ENCODE data around the gene C1orf21.

C1orf21 gene

DNA sequence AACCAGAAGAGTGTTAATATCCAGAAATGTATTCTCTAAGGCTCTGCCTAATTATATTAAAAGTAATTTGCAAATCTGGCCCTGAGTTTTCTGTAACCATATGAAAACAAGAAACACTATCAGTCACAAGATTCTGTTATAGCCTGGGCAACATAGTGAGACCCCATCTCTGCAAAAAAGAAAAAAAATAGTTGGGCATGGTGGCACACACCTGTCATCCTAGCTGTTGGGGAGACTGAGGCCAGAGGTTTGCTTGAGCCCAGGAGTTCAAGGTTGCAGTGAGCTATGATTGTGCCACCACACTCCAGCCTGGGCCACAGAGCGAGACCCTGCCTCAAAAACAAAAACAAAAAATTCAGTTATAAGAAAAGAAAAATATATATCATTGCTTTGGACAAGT, 25.6 kb downstream of the C1orf21 start:
- H3K9ac ChIP-seq (ENCODE audit: low read length): no peak overlapping the region
- no peaks in the 10 kb centered on the region for H3K9me3 ChIP-seq (ENCODE audit: control insufficient read depth, insufficient read depth, low read depth, low read length)
- no peak overlapping the region for H3K27ac ChIP-seq (ENCODE audit: low read depth, low read length)
- no peaks in the 10 kb centered on the region for H3K27me3 ChIP-seq (ENCODE audit: control insufficient read depth, insufficient read depth, low read length)
- no peaks in the 10 kb centered on the region for H3K36me3 ChIP-seq (ENCODE audit: control insufficient read depth, insufficient read depth, low read length)
- peaks cover 29% of the 10 kb centered on the region for H3K4me1 ChIP-seq (ENCODE audit: control insufficient read depth, insufficient read depth, low read length)
- H3K4me3 ChIP-seq (ENCODE audit: low read depth, low read length): no peak overlapping the region

DNA sequence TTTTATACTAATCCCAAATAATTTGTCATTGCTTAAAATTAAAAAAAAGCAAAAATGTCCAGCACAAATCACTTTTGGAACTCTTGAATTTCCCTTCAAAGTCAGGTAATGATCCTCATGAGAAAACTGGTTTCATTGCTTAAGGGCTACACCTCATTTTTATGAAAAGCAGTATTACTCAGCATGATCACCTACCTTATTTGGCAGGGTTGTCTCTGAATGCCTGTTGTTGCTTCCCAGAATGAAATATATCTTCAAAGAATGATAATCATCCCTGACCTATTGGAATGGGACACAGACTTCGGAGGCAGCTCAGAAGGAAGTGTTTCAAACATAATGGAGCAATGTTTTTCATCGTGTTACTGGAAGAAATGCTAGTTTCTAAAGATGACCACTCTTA, 29.7 kb downstream of the C1orf21 start:
- H3K4me1 ChIP-seq (ENCODE audit: control insufficient read depth, insufficient read depth, low read length): peaks cover 12% of the 10 kb centered on the region
- no peaks in the 10 kb centered on the region for H3K9me3 ChIP-seq (ENCODE audit: control insufficient read depth, insufficient read depth, low read depth, low read length)
- H3K27me3 ChIP-seq (ENCODE audit: control insufficient read depth, insufficient read depth, low read length): no peaks in the 10 kb centered on the region
- no peak overlapping the region for H3K27ac ChIP-seq (ENCODE audit: low read depth, low read length)
- H3K9ac ChIP-seq (ENCODE audit: low read length): no peak overlapping the region
- H3K4me3 ChIP-seq (ENCODE audit: low read depth, low read length): no peak overlapping the region
- no peaks in the 10 kb centered on the region for H3K36me3 ChIP-seq (ENCODE audit: control insufficient read depth, insufficient read depth, low read length)

GRCh38 chr1:184416946-184417345, 30.1 kb downstream of the C1orf21 start:
- Histone ChIP-seq H3K27ac (ENCODE audit: low read depth, low read length) (no peak overlapping the region), H3K27me3 (ENCODE audit: control insufficient read depth, insufficient read depth, low read length) (no peaks in the 10 kb centered on the region), H3K9me3 (ENCODE audit: control insufficient read depth, insufficient read depth, low read depth, low read length) (no peaks in the 10 kb centered on the region), H3K4me1 (ENCODE audit: control insufficient read depth, insufficient read depth, low read length) (peaks cover 17% of the 10 kb centered on the region), H3K36me3 (ENCODE audit: control insufficient read depth, insufficient read depth, low read length) (no peaks in the 10 kb centered on the region), H3K4me3 (ENCODE audit: low read depth, low read length) (no peak overlapping the region), H3K9ac (ENCODE audit: low read length) (no peak overlapping the region)

DNA sequence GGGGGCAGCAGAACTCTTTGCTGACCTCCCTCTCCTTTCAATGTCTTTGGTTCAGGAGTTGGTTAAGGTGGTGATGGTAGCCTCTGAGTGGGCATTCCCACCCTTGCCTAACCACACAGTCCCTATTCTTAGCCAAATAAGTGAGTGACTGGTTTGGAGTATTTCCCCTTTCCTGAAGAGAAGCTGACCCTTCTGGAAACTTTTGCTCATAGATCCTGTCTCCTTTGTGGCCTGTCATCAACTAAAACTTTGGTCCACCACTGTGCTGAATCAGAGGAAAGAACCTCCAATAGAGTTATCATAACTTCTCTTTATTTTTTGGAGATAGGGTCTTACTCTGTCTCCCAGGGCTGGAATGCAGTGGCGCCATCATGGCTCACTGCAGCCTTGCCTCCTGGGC, 31.1 kb downstream of the C1orf21 start:
- Histone ChIP-seq H3K27me3 (ENCODE audit: control insufficient read depth, insufficient read depth, low read length) (no peaks in the 10 kb centered on the region), H3K36me3 (ENCODE audit: control insufficient read depth, insufficient read depth, low read length) (no peaks in the 10 kb centered on the region), H3K9ac (ENCODE audit: low read length) (no peak overlapping the region), H3K27ac (ENCODE audit: low read depth, low read length) (no peak overlapping the region), H3K4me1 (ENCODE audit: control insufficient read depth, insufficient read depth, low read length) (peaks cover 21% of the 10 kb centered on the region), H3K4me3 (ENCODE audit: low read depth, low read length) (no peak overlapping the region), H3K9me3 (ENCODE audit: control insufficient read depth, insufficient read depth, low read depth, low read length) (no peaks in the 10 kb centered on the region)

DNA sequence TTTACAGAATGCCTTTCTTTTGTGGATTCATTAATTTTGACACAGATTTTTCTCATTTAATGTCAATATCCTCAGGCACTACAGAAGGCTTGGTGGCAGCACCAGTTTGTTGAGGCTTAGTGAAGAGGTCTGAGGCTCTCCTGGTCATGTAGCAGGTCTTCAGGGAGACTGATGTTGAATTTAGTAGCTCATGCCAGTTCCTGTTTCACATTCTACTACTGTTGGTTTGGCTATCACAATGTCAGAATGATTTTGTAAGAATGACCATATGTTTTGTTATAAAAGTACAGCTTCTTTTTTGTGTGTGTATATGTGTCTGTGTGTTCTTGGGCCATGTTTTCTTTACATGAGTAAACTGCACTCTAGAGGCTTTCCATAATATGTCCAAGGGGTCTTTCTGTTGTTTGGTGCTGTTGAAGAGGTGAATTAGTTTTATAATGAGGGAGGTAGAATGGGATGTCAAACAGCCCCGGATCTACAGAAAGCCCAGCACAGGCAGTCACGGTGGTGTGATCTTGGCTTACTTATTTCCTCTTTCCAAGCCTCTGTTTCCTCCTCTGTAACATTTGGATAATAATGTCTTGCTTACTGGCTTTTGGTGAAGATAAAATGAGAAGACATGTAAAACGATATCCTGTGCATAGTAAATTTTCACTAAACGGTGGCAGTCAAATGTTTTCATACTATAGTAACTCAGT, 32.0 kb downstream of the C1orf21 start:
- Histone ChIP-seq H3K4me3 (ENCODE audit: low read depth, low read length) (no peak overlapping the region), H3K9me3 (ENCODE audit: control insufficient read depth, insufficient read depth, low read depth, low read length) (no peaks in the 10 kb centered on the region), H3K4me1 (ENCODE audit: control insufficient read depth, insufficient read depth, low read length) (peaks cover 21% of the 10 kb centered on the region), H3K36me3 (ENCODE audit: control insufficient read depth, insufficient read depth, low read length) (no peaks in the 10 kb centered on the region), H3K27ac (ENCODE audit: low read depth, low read length) (no peak overlapping the region), H3K9ac (ENCODE audit: low read length) (no peak overlapping the region), H3K27me3 (ENCODE audit: control insufficient read depth, insufficient read depth, low read length) (no peaks in the 10 kb centered on the region)

- no peaks in the 10 kb centered on the region for H3K27me3 ChIP-seq (ENCODE audit: control insufficient read depth, insufficient read depth, low read length)
- H3K36me3 ChIP-seq (ENCODE audit: control insufficient read depth, insufficient read depth, low read length): no peaks in the 10 kb centered on the region
- no peak overlapping the region for H3K27ac ChIP-seq (ENCODE audit: low read depth, low read length)
- peaks cover 21% of the 10 kb centered on the region for H3K4me1 ChIP-seq (ENCODE audit: control insufficient read depth, insufficient read depth, low read length)
- H3K4me3 ChIP-seq (ENCODE audit: low read depth, low read length): no peak overlapping the region
- no peak overlapping the region for H3K9ac ChIP-seq (ENCODE audit: low read length)
- H3K9me3 ChIP-seq (ENCODE audit: control insufficient read depth, insufficient read depth, low read depth, low read length): no peaks in the 10 kb centered on the region
Measured at GRCh38 chr1:184419350-184420161, 32.7 kb downstream of the C1orf21 start.

DNA sequence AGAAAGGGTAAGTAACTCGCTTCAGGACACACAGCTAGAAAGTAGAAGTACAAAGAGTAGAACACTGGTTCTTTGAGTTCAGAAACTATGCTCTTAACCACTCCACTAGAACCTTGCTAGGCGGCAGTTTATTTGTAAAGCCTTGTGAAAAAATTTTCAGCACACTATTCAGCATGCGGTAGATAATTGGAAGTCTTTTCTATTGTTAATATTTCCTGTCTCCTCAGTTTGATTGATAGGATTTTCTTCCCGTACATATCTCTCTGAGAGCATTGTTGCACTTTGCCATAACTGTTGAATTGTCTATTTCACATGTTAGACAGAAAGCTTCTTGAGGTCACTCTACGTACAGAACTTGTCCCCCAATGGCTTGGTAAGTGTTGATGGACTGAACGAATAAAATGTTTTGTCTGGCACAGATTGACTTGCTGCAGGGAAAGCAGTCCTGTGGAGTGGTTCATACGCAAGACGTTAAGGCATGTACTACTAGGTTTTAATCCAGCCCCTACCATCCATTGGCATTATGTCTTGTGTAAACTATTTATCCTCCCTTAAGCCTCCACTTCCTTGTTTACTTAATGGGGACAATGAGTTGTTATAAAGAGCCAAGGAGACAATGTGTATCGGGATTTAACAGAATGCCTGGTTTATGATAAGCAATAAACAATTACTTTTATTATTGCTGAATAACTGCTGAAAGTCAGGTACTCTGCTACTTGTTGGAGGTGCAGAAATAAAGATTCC, 35.8 kb downstream of the C1orf21 start:
- peaks cover 13% of the 10 kb centered on the region; the same call in 1 of the 2 replicates for H3K4me1 ChIP-seq (ENCODE audit: control insufficient read depth, insufficient read depth, low read length)
- H3K4me3 ChIP-seq (ENCODE audit: low read depth, low read length): no peak overlapping the region
- H3K9ac ChIP-seq (ENCODE audit: low read length): no peak overlapping the region
- H3K27me3 ChIP-seq (ENCODE audit: control insufficient read depth, insufficient read depth, low read length): no peaks in the 10 kb centered on the region
- no peaks in the 10 kb centered on the region for H3K9me3 ChIP-seq (ENCODE audit: control insufficient read depth, insufficient read depth, low read depth, low read length)
- no peaks in the 10 kb centered on the region for H3K36me3 ChIP-seq (ENCODE audit: control insufficient read depth, insufficient read depth, low read length)
- H3K27ac ChIP-seq (ENCODE audit: low read depth, low read length): no peak overlapping the region

DNA sequence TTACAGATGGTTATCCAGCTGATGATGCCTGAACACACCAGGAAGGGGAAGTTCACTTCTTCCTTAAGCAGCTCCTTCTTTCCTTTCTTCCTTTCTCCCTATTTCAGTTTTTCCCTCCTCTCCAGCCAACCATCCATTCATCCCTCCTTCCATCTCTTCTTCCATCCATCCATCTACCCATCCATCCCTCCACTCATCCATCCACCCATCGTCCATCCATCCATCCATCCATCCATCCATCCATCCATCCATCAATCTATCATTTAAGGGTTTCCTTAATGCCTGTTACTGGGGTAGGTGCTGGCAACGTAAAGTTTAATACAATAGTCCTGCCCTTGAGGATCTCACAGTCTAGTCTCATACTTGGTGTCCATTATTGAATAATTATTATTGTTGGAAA, 36.8 kb downstream of the C1orf21 start:
- H3K27me3 ChIP-seq (ENCODE audit: control insufficient read depth, insufficient read depth, low read length): no peaks in the 10 kb centered on the region
- H3K4me3 ChIP-seq (ENCODE audit: low read depth, low read length): no peak overlapping the region
- H3K36me3 ChIP-seq (ENCODE audit: control insufficient read depth, insufficient read depth, low read length): no peaks in the 10 kb centered on the region
- H3K9me3 ChIP-seq (ENCODE audit: control insufficient read depth, insufficient read depth, low read depth, low read length): no peaks in the 10 kb centered on the region
- H3K27ac ChIP-seq (ENCODE audit: low read depth, low read length): no peak overlapping the region
- peaks cover 13% of the 10 kb centered on the region; the same call in 1 of the 2 replicates for H3K4me1 ChIP-seq (ENCODE audit: control insufficient read depth, insufficient read depth, low read length)
- no peak overlapping the region for H3K9ac ChIP-seq (ENCODE audit: low read length)

GRCh38 chr1:184424157-184424556, 37.3 kb downstream of the C1orf21 start:
- no peaks in the 10 kb centered on the region for H3K27me3 ChIP-seq (ENCODE audit: control insufficient read depth, insufficient read depth, low read length)
- H3K36me3 ChIP-seq (ENCODE audit: control insufficient read depth, insufficient read depth, low read length): no peaks in the 10 kb centered on the region
- no peak overlapping the region for H3K4me3 ChIP-seq (ENCODE audit: low read depth, low read length)
- no peak overlapping the region for H3K27ac ChIP-seq (ENCODE audit: low read depth, low read length)
- no peaks in the 10 kb centered on the region for H3K9me3 ChIP-seq (ENCODE audit: control insufficient read depth, insufficient read depth, low read depth, low read length)
- peaks cover 13% of the 10 kb centered on the region; the same call in 1 of the 2 replicates for H3K4me1 ChIP-seq (ENCODE audit: control insufficient read depth, insufficient read depth, low read length)
- H3K9ac ChIP-seq (ENCODE audit: low read length): no peak overlapping the region

DNA sequence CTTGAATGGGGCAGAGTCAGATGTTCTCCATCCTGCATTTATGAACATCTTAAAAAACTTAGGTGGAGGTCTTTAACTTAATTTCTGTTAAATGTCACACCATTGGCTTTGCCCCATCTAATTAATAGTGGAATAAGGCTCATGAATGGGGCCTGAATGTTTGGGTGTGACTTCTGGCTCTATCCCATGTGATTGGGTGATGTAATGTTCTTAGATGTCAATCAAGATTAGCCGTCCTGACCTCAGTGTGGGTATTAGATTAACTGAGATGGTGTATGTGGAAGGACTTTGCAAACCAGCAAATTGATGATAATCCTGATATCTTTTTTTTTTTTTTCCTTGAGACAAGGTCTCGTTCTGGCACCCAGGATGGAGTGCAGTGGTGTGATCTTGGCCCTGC, 38.1 kb downstream of the C1orf21 start:
- no peak overlapping the region for H3K9ac ChIP-seq (ENCODE audit: low read length)
- no peaks in the 10 kb centered on the region for H3K9me3 ChIP-seq (ENCODE audit: control insufficient read depth, insufficient read depth, low read depth, low read length)
- H3K4me3 ChIP-seq (ENCODE audit: low read depth, low read length): no peak overlapping the region
- H3K4me1 ChIP-seq (ENCODE audit: control insufficient read depth, insufficient read depth, low read length): peaks cover 13% of the 10 kb centered on the region; the same call in 1 of the 2 replicates
- H3K36me3 ChIP-seq (ENCODE audit: control insufficient read depth, insufficient read depth, low read length): no peaks in the 10 kb centered on the region
- H3K27me3 ChIP-seq (ENCODE audit: control insufficient read depth, insufficient read depth, low read length): no peaks in the 10 kb centered on the region
- H3K27ac ChIP-seq (ENCODE audit: low read depth, low read length): no peak overlapping the region
